Central memory CD8-positive, alpha-beta T cell (primary cell): Measurements from ENCODE around the gene ANGEL1.

Experiments
- ATAC-seq: fragments of 150-1000 bp; cut with Tn5 transposase; replicated peaks from 2 replicates; pipeline ENCODE4 v1.10.0; 2022; ENCODE audit warnings: mild to moderate bottlenecking, moderate FRiP score, moderate number of reproducible peaks; ENCODE audit not compliant: poor library complexity, severe bottlenecking; ENCODE audit errors: extremely low read depth
- DNase-seq, 2 donors: peaks; one replicate each; pipeline ENCODE4 v3.0.0; 2021; ENCODE audit warnings: low spot score in 2 of 2
- H3K27ac Mint-ChIP-seq: one replicate; pipeline ENCODE4 v1.8.0; 2022; ENCODE audit warnings: low read depth, mild to moderate bottlenecking, moderate library complexity, mixed read lengths
- H3K27me3 Mint-ChIP-seq: one replicate; pipeline ENCODE4 v1.8.0; 2022; ENCODE audit warnings: mixed read lengths
- H3K36me3 Mint-ChIP-seq: one replicate; pipeline ENCODE4 v1.8.0; 2022; ENCODE audit warnings: mild to moderate bottlenecking, moderate library complexity, mixed read lengths; ENCODE audit not compliant: insufficient read depth
- H3K4me1 Mint-ChIP-seq: one replicate; pipeline ENCODE4 v1.8.0; 2022; ENCODE audit warnings: mixed read lengths
- H3K4me3 Mint-ChIP-seq: one replicate; pipeline ENCODE4 v1.8.0; 2022; ENCODE audit warnings: mild to moderate bottlenecking, moderate library complexity, mixed read lengths
- H3K9me3 Mint-ChIP-seq: one replicate; pipeline ENCODE4 v1.8.0; 2022; ENCODE audit warnings: mixed read lengths

ANGEL1 gene

DNA sequence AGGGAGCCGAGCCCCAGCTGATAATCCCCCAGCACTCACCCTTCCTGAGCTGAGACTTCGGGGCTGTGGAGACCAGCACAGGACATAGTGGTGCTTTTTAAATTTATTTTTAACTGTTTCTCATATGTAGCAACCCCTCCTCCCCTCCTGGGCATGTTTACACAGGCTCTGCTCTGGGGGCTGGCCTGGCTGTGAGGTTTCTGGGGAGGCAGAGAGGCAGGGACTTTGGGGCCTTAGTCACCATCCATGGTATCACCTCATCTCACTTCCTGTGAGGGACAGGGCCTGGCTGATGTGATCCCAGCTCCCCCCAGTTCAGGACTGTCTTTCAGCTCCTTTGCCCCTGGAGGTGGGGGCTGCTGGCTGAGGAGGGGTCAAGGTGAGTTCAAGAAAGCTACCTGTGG is 31.0 kb downstream of the ANGEL1 start:
- ATAC-seq: no peak
- Mint-ChIP-seq H3K27me3 (no peaks in the 10 kb centered on the region), H3K4me1 (peaks cover 12% of the 10 kb centered on the region), H3K27ac (peak overlapping the region; percentile 75), H3K36me3 (peaks cover 5% of the 10 kb centered on the region), H3K9me3 (no peaks in the 10 kb centered on the region), H3K4me3 (no peak overlapping the region)
- no peak for DNase-seq

DNA sequence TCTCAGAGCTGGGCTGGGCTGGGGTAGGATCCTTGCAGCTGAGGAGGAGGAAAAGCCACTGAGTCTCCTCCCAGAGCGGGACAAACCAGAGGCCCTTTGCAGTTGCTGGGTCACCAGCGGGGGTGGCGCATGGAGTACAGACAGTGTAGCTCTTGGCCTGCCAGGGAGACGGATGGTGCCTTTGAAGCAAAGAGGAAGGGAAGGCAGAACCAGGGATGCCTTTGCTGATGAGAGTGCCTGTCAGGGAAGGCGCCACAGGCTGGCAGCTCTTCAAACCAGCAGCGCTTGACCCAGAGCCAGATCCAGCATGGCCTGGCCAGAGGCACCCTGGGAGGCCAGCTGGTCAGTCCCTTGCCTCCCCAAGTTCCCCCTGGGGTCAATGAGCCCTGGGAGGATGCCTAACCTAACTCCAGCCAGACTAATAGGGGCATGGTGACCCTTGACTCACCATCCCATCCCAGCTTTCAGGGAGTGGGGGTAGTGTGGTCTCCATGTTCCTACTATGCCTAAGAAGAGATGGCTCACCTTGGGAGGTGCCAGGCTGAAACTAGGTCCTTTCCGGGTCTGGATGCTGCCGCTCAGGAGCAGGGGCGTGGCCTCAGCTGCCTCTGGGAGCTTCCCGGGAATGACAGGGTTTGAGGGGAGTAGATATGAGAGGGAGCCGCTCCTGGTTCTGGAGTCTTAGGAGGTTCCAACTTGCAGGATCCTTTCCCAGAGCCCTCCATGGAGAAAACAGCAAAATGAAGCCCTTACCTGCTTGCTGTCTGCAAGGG is 31.6 kb downstream of the ANGEL1 start:
- no peak overlapping the region for H3K27ac Mint-ChIP-seq
- DNase-seq (no peak), ATAC-seq (no peak)
- H3K9me3 Mint-ChIP-seq: no peaks in the 10 kb centered on the region
- no peak overlapping the region for H3K4me3 Mint-ChIP-seq
- peaks cover 12% of the 10 kb centered on the region for H3K4me1 Mint-ChIP-seq
- peaks cover 5% of the 10 kb centered on the region for H3K36me3 Mint-ChIP-seq
- H3K27me3 Mint-ChIP-seq: no peaks in the 10 kb centered on the region

GRCh38 chr14:76780360-76780759 is 32.3 kb downstream of the ANGEL1 start:
- Mint-ChIP-seq H3K9me3 (no peaks in the 10 kb centered on the region), H3K27ac (peak overlapping the region; percentile 11), H3K27me3 (peaks cover under 1% of the 10 kb centered on the region), H3K4me3 (no peak overlapping the region), H3K36me3 (peaks cover 3% of the 10 kb centered on the region), H3K4me1 (peaks cover 12% of the 10 kb centered on the region)
- ATAC-seq (no peak), DNase-seq (no peak)

DNA sequence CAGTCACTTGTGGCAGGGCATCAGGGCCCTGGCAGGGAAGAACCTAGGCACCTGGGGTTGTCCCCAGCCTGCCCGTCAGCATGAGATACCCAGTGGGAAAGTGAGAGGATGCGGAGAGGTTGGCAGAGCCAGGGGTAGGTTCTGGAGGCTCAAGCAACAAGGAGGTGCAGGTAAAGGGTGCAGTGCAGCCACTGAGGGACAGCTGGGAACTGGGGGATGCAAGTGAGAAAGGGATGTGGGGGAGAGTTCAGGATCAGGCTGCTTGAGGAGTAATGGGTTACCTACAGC is 32.7 kb downstream of the ANGEL1 start:
- H3K36me3 Mint-ChIP-seq: peaks cover 3% of the 10 kb centered on the region
- no peak overlapping the region for H3K4me3 Mint-ChIP-seq
- peaks cover 15% of the 10 kb centered on the region for H3K4me1 Mint-ChIP-seq

GRCh38 chr14:76779221-76780057 is 33.2 kb downstream of the ANGEL1 start:
- H3K36me3 Mint-ChIP-seq: peaks cover 3% of the 10 kb centered on the region
- no peak overlapping the region for H3K4me3 Mint-ChIP-seq

More for the DNA sequence above, 32.7 kb downstream of the ANGEL1 start:
- H3K9me3 Mint-ChIP-seq: no peaks in the 10 kb centered on the region
- peaks cover 4% of the 10 kb centered on the region for H3K27me3 Mint-ChIP-seq
- H3K27ac Mint-ChIP-seq: peak overlapping the region; percentile 11
- DNase-seq (no peak), ATAC-seq (no peak)

DNA sequence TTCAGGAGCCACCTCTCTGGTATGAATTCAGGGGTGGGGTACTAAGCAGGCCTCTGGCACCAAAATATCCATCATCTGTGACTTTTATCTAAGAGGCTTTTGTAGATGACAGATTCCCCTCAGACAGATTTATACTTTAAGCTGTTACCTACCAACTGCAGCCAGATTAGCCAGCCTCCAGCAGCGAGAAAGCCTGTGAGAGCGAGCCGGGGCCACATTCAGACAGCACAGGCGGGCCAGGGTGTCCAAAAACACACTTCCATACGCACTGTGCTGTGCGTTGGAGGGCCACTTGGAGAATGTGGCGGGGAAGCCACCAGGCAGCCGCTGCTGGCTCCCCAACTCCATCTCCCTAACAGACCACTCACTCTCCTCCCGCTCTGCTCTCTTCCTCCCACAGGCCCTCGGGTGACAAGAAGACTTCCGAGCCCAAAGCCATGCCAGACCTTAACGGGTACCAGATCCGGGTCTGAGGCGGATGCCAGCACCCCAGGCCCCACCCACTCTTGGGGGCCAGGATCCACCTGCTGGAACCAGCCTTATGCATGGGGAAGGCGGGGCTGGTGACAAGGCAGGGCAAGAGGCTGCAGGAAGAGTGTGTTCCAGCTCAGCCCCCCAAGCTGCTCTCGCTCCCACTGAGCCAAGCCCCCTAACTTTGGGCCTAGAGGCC is 34.0 kb downstream of the ANGEL1 start:
- Mint-ChIP-seq H3K36me3 (peaks cover 3% of the 10 kb centered on the region), H3K9me3 (no peaks in the 10 kb centered on the region), H3K27me3 (peaks cover 9% of the 10 kb centered on the region), H3K4me3 (no peak overlapping the region), H3K4me1 (peaks cover 18% of the 10 kb centered on the region), H3K27ac (no peak overlapping the region)
- ATAC-seq (no peak), DNase-seq (no peak)

More at GRCh38 chr14:76779221-76780057, 33.2 kb downstream of the ANGEL1 start:
- DNase-seq (no peak), ATAC-seq (no peak)
- Mint-ChIP-seq H3K4me1 (peaks cover 18% of the 10 kb centered on the region), H3K27me3 (peaks cover 9% of the 10 kb centered on the region), H3K27ac (peak overlapping the region; percentile 11), H3K9me3 (no peaks in the 10 kb centered on the region)

DNA sequence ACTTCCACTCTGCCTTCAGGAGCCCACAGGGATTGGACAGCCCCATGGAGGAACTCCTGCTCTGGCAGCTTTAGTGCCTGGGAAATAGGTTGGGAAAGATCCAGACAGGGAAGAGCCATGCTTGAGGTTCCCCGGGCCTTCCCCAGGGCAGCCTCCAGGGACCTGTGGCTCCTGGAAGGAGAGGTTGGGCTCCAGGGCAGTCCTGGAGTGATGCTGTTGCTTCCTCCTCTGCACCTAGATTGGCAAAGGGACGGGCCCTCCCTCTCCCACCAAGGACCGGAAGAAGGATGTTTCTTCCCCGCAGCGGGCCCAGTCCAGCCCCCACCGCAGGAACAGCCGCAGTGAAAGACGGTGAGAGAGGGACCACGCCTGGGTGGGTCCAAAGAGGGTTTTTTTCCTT is 35.0 kb downstream of the ANGEL1 start:
- Mint-ChIP-seq H3K9me3 (no peaks in the 10 kb centered on the region), H3K36me3 (peaks cover 3% of the 10 kb centered on the region), H3K4me1 (peaks cover 8% of the 10 kb centered on the region), H3K27me3 (peaks cover 9% of the 10 kb centered on the region), H3K27ac (no peak overlapping the region), H3K4me3 (no peak overlapping the region)
- DNase-seq (no peak), ATAC-seq (no peak)

- Mint-ChIP-seq H3K27ac (no peak overlapping the region), H3K4me3 (no peak overlapping the region), H3K27me3 (peaks cover 19% of the 10 kb centered on the region), H3K4me1 (peaks cover 5% of the 10 kb centered on the region), H3K36me3 (peaks cover 2% of the 10 kb centered on the region), H3K9me3 (no peaks in the 10 kb centered on the region)
- DNase-seq (no peak), ATAC-seq (no peak)
Observed at GRCh38 chr14:76776428-76777251, 36.0 kb downstream of the ANGEL1 start.

GRCh38 chr14:76775695-76776427 is 36.8 kb downstream of the ANGEL1 start:
- H3K9me3 Mint-ChIP-seq: no peaks in the 10 kb centered on the region
- ATAC-seq (no peak), DNase-seq (no peak)
- no peak overlapping the region for H3K27ac Mint-ChIP-seq
- H3K36me3 Mint-ChIP-seq: peaks cover 2% of the 10 kb centered on the region
- no peak overlapping the region for H3K4me3 Mint-ChIP-seq
- peaks cover 5% of the 10 kb centered on the region for H3K4me1 Mint-ChIP-seq
- peaks cover 27% of the 10 kb centered on the region for H3K27me3 Mint-ChIP-seq

DNA sequence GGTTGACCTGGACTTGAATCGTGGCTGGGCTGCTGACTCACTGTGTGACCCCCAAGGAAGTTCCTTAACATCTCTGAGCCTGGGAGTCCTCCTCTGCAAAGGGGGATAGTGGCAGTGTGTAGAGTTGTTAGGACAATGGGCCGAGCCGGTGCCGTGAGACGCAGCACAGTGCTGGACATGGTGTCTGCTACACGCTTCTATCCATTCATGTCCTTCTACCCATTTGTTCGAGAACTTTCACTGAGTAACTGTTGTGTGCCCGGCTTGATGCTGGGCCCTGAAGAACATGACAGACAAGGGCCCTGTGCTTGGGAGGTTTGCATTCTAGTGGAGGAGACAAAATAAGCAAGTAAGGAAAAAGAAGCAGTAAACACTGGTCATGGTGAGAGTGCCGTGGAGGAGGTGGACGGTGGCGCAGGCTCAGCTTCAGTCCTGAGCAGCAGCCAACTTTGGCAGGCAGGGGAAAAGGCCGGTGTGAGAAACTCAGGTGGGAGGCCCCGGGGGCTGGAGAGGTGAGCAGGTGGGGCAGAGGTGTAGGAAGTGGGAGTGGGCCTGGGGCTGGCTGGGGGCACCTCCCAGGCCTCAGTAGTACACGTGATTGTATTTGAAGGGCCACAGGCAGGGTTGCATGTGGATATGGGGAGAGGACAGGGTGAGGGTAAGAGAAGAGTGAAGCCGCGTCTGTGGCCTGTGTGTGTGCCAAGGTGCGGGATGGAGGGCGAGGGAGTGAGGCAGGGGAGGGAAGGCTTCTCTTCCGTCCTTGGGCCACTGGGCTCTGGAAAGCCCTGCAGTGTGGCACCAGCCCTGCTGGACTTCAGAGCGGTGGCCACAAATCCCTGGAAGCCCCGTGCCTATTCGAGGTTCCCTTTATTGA is 37.6 kb downstream of the ANGEL1 start:
- Mint-ChIP-seq H3K4me3 (no peak overlapping the region), H3K27ac (peak overlapping the region; percentile 64), H3K27me3 (peaks cover 35% of the 10 kb centered on the region), H3K36me3 (peaks cover 2% of the 10 kb centered on the region), H3K4me1 (peaks cover 5% of the 10 kb centered on the region), H3K9me3 (no peaks in the 10 kb centered on the region)
- DNase-seq (no peak), ATAC-seq (no peak)
